Stimulated activated CD8-positive, alpha-beta memory T cell treated with anti-CD3 and anti-CD28 coated beads, Interleukin-7, amount 100 ng/mL, for 48 hours (primary cell): ENCODE data around the gene B4GALT1.

ENCODE experiments used
- DNase-seq, 2 donors: peaks; one replicate each; pipeline ENCODE4 v3.0.0-alpha.2; 2020; ENCODE audit warnings: low read depth in 1 of 2; ENCODE audit errors: extremely low read depth in 1 of 2

B4GALT1 gene

DNA sequence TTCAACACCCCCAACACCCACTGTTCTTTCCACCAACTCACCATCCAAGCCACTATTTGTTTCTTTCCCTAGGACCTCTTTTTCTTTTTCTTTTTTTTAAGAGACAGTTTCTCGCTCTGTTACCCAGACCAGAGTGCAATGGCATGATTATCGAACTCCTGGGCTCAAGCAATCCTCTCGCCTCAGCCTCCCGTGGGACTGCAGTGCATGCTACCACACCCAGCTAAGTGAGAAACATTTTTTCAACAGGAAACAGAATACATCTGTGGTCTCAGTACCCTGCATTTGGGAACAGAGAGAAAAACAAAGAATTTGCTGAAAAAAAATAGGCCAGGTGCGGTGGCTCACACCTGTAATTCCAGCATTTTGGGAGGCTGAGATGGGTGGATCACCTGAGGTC is 24.6 kb downstream of the B4GALT1 start:
- no peak for DNase-seq

DNA sequence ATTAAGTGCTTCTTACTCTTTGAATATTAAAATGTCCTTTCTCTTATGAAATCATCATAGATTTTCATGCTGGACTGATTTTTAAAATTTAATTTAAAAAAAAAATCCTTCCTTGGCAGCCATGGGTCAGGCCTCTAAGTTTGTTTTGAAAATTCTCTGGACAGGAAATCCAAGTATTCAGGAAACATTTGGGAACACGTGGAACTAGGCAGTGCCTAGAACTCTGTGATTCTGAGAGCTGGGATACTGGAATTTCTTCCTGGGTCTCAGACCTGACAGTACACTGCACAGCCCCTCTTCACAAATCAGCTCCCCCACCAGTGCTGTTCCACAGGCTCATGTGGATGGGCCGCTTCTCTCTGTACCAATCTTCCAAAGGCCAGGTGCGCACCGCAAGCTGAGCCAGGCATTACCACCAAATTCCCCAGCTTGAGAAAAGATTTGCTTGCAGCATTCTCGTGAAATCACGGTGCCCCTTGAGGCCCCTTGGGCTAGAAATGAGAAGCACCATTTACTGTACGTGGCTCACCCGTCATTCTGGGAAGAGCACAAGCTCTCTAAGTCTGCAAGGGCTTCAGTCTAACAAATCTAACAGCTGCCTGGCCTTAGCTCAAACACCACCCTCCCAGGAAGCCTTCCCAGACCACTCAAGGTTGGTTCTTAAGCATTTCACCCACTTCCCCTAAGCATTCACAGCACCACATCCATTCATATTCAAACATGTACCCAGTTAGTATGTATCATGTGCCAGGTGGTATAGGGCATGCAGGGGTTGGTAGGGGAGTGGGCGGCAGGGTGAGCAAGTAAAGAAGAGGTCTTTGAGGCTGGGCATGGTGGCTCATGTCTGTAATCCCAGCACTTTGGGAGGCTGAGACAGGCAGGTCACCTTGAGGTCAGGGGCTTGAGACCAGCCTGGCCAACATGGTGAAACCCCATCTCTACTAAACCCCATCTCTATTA is 26.5 kb downstream of the B4GALT1 start:
- DNase-seq, result no peak

DNA sequence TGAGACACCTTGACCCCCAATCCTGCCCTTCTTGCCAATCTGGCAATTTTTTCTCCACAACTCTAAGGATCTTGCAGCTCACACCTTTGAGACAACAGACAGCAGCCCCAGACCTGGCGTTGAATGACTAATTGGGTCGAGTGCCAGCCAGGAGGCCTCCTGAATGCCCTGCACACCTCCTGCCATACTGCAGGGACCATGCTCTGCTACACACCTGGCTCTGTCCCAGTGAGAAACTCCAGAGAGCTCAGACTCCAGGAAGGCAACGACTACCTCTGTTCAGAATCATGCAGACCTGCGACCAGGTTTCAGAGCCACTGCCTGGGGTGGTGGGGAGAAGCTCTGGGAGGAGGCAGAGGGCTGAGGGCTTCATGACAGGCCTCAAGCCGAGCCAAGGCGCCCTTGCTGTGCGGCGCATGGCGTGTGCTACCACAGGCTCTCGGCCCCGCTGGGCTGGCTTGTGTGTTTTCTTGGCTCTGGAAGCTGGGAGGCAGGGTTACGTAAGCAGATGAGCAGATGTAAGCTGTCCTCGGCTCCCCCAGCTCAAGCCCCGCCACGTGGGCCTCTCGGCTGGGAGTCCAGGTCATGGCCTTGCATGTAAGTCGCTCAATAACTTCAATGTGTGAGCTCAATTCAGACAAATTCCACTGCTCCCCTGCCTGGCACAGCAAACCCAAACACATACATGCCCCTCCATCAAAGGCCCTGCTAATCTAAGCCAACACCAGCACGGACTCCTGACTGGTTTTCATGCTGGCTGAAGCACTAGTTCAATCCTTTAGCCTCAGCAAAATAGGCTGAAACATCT is 27.5 kb downstream of the B4GALT1 start:
- no peak for DNase-seq

DNA sequence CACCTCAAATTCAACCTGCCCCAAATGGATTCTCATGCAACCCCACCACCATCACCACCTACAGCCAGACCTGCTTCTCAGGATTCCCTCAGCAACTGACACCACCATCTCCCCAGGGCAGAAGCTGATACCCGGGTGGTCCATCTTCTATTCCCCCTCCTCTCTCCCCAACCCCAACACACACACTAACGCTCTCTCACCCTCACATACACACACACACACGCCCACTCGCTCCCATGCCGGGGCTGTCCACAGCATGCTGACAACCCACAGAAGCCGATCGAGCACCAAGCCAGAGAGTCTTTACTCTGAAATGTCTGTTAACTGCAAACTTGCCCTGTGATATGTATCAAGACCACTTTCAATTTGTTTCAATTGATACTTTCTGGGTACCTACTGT is 28.4 kb downstream of the B4GALT1 start:
- no peak for DNase-seq

DNA sequence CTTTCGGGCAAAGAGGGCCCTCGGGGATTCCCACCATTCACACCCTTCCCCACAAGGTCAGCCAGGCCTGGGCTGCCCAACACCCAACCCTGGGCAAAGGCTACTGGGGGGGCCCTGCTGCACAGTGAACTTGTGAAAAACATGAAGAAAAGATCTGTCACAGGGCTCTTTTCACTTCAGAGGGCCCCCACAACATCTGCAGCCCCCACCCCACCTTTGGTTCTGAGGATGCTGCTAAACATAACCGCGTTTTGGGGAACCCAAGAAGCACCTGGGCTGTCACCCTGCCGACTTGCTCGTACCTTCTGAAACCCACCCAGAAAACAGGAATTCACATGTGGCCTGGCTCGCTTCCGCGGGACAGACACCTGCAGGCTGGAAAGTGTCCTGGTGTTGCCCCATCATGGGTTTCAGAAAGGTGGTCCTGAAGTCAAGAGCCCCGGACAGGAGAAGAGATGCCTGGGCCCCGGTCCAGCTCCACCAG is 29.3 kb downstream of the B4GALT1 start:
- DNase-seq, result no peak

DNA sequence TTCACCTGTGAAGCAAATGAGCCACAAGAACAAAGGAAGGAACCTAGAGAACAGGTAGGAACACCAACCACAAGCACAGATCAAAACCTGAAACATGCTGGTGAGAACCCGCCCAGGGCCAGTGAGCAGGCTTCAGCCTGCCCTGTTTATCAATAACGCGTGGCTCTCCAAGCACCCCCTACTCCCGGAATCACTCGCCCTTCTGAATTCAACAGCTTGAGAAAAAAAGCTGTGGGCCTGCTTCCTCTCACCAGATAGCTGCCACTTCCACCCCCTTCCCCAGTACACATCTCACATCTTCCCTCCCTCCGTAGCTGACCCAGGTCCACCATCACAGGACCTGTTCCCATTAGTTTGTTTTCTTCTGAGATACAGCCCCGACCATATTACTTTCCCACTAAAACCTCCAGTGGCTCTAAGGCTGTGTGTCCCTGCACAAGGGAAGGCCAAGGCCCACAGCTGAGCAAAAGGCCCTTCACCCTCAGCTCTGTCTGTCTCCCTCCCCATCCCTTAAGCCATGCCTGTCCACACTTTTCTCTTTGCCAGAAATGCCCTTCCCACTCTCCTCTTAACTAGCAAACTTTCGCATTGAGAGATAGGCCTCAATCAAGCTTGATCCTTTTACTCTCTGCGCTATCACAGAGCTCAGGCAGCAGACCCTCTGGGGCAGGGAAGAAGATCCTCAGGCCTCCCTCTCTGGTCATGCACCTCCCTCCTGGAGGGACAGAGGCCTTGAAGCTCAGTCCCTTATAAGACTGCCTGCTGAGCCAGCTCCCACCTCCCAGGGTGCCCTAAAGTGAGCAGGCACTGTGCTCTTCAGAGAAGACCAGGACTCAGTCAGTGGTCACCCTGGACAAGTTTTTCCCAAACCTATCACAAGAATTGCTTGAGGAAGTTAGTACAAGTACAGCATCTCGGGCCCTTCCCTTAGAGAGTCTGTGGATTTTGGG is 30.1 kb downstream of the B4GALT1 start:
- no peak for DNase-seq

DNA sequence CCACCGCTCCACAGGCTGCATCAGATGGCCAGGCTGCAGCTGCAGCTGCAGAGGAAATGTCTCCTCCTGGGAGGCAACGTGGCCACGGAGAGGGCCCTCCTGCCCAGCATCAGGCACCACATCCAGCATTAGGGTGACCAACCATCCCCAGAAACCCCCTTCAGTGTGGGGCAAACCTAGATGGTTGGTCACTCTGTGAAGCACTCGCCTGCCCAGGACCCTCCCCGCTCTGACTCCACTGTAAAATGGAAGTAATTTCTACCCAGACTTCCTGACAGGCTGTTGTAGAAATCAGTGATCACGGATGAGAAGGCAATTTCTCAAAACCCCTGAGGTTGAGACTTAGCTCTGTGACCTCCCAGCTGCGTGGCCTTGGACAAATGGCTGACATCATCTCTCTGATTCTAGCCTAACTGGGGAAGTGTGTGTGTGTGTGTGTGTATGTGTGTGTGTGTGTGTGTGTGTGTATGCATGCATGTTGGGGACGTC is 31.6 kb downstream of the B4GALT1 start:
- DNase-seq, result no peak

DNA sequence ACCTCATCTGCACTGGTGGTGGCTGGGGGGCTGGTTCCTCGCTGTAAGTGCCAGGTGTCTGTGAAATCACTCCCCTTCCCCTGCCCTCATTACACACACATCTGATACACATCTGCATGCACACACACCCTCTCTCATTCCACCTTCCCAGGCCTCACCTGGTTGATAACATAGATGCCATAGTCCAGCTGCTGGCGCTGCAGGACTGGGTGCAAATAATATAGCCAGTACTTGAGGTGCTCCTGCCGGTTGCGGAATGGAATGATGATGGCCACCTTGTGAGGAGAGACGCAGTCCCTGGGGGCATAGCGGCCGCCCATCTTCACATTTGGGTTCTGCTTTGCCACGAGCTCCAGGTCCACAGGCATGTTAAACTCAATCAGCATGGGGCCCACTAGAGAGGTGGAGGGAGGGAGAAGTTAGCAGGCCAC is 32.1 kb downstream of the B4GALT1 start:
- DNase-seq, result no peak

DNA sequence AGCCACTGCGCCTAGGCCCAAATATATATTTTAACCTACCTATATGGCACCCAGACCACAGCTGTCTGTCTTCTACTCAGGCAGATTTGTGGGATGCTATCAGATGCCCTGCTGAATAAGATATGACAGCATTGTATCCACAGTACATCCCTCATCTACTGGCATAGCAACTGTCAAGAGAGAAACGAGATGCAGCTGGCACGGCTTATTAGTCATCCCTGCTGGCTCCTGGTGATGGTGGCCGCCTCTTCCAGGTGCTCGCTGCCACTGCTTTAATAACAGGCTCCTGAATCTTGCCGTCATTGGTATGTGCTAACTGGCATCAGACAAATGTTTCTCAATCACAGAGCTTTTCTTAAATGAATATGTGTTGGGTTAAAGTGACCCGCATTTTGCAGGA is 34.0 kb downstream of the B4GALT1 start:
- no peak for DNase-seq

DNA sequence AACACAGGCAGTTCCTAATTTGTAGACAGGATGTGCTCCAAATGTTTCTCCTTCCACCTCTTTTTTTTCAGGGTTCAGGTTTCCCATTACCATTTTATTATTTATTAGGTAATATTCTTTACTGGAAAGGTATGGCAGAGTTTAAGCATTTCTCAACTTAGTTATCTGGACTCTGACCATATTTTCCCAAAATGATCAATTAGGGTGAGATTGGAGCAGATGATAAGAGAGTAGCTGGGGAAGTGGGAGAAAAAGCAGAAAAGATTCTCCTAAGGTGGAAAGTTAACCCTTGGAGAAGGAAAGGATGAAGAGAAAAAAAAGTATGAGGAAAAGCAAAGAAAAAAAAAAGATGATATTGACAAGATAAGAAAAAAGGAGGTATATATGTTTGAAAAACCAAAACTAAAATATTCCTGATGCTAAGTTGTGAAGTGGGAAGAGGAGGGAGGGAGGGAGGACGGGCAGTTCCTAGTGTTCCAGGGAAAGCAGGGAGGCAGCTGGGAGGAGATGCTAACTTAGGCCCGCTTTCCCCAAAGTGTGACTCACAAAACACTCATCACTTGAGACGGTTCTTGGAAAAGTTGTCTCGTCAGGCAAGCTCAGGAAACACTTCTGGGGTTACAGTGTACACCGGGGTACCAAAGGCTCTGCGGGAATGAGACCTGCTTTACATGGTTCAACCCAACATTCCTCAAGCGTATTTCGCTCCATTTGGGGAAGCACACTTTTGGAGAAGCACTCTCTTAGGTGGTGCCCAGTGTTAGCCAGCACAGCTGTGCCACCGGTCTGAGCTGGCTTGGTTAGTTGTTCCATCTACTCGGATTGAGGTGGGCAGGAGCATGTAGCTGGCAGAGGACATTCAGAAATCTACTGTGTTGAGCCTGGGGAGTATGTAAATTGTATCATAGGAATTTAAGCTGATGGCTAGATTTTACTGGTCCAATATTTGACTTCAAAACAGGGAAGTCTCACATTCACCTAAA is 35.1 kb downstream of the B4GALT1 start:
- no peak for DNase-seq

DNA sequence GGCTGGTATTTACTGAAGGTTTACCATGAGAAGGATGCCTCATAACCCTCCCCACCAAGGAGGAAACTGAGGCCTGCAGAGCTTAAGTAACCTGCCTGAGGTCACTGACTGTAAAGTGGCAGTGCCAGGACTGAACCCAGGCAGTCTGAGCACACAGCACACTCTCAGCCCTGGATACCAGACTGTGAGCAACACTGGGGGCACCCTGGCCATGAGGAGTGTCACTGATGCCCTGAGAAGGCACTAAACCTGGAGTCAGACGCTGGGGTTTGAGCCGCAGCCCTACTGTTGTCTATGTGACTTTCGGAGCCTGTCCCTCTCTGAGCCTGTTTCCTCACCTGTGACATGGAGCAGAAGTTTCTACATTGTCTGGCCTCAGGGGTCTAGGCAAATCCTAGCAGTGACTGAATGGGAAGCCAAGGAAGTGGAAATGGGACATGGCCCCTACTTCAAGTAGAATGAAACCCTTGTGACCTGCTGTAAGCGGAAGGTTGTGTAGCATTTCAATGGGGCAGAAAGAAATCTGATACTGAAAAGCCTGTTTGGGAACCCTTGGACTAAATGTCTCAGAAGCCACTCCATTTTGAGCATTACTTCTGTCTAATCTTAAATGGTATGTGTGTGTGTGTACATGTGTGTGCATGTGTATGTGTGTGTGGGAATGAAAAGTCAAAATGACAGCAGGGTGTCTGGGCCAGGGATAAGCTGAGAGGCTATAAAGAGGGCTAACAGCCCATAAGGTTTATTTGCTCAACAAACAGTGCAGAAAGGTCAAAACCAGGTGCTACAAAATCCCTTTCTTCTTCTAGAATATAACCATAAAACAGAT is 36.0 kb downstream of the B4GALT1 start:
- no peak for DNase-seq

DNA sequence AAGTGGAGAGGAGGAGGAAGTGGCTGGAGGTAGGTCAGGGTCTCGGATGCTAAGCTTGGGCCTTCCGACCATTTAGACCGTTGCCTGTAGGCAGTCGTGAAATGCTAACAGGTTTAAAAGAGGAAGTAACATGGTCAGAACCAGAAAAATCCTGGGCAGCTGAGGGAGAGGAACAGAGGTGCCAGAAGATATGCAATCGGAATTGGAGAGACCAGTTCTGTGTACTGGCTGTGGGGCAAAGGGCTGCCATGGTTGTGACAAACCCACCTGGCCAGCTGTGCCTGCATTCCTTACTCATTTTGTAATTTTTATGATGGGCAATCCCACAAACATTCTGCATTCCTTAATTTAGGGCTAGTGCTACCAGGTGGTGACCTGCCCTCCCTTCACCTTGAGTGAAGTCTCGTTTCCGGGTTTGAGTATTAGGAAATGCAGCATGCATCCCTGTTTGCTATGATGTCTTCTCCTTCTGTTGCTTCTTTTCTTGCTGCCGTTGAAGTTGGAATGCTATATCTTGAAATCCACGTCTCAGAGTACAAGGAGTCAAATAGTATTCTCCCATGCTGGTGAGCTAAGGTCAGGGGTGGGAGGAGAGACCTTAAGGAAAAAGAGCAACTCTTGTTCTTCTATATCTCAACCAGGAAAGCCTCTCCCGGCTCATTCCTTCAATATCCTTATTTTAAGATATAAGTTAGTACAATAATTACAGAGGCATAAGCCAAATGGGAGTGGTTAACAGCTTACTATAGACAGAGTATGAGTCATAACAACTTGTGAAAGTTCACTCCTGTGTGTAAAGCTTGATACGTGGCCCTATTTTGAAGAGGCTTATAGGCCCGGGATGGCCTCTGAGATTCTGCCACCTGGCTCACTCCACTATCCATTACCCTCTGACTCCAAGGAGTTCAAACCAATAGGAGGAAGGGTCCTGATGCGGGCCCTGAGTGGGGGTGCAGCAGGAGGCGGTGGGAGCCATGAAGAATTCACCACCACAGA is 37.0 kb downstream of the B4GALT1 start:
- no peak for DNase-seq

DNA sequence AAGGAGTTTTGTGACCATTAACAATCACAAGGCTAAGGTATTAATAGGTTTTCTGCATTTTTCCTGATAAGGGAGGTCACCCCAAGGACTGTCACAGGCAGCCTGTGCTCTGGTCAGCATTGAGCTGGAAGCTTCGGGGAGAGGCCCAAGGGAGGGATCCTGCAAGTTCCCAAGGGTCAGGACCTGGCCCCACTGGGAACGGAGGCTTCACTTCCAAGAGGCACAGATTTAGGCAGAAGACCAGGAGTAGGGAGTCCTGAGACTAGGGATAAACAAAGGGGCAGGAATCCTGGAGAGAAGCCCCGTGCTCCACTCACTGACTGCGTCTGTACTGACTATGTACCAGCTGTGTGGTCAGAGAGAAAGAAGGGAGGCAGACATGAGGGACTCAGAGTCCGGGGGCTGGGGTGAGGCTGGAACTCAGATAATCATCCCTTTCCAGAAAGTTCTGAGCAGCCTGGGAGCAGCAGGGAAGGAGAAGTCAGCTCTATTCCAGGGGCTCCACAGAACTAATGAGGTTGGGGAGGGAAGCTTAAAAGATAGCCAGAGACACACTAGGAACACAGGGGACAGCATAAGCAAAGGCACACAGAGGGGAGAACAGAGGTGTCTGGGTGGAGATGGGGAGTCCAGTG is 37.8 kb downstream of the B4GALT1 start:
- no peak for DNase-seq

DNA sequence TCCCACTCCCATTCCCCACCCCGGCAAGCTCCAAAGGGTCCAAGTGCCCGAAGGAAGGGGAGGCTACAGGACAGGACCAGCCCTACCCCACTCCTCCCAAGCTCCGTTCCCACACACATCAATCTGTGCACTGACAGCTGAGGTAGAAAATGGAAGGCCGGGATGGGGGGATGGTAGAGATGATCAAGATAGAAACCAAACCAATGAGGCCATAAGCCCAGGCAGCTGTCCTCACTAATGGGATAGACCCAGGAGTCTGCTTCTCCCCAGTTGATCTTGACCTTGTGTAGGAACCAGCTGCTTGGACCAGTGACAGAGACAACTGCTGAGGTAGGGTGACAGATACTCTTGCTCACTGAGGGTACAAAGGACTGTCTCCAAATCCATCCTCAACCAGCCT is 38.6 kb downstream of the B4GALT1 start:
- no peak for DNase-seq

DNA sequence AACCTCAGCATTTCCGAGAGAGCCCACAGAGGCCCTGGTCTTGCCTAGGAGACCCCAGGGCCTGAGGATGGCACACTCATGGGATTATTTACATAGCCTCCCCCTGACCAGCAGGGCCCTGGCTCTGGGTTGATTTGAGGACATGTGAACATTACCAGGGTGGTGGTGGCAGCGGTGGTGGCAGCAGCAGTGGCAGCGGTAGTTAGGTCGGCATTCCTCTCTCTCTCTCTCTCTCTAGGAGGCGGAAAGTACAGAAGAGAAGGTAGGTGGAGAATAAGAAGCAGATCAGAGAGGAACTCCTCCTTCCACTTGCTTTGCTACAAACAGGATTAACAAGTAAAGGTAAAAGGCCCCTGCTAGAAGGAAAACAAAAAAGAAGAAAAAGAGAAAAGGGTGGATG is 39.3 kb downstream of the B4GALT1 start:
- no peak for DNase-seq

DNA sequence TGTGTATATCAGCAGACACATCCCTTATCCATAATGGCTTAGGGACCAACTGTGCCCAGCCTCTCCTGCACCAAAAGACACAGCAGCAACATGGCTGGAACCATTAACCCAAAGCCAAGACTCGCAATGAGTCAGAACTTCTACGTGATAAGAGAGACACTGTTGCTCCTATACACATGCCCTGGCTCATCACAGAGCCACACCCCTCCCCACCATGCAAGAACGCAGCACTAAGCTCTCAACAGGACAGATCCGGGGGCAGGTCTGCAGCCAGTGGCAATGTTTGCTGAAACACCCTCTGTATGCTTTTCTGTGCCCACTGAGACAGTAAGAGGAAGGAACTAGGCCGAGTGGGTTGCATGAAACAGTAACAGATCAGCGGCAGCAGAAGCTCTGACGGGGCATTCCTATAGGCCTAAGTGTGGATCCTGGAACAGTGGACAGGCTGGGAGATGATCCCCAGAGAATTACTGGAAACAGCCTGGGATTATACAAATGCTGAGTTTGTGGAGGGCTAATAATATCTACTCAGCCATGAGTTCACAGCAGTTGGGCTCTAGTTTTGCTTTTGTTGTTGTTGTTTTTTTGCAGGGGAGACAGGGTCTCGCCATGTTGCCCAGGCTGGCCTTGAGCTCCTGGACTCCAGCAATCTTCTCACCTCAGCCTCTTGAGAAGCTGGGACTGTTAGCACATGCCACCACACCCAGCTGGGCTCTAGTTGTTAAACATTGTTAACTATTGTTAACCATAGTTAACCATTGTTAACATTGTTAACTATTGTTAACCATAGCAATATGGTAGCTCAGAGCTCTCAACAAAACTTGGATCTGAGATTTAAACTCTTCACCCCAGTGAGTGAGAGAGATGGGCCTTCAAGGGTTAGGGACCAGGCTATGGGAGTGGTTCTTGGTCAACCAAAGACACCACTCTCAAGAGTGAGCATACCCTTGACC is 41.0 kb downstream of the B4GALT1 start:
- DNase-seq, result no peak
